ENCODE results near the gene OSBPL9. TPM values are rescaled to one million over a fixed set of nuclear protein-coding genes. Genes with fewer than 3 reads are reported as not detected.

OSBPL9 gene
- total and polyA plus RNA-seq, 9 of the 15 experiments (the other 6 are each of a cell fraction or from before 2014, with no cell fraction given): 43.9 to 217 (median 170) TPM

GRCh38 chr1:51690285-51690961 lies 73.5 kb downstream of the OSBPL9 start:
- in situ Hi-C loops (cut with MboI) (no loop called here), intact Hi-C loops (cut with micrococcal nuclease) (no loop called here)
- no peaks in the 10 kb centered on the region for H3K36me3 ChIP-seq (ENCODE audit: control insufficient read depth, insufficient read depth, low read length)
- H3K9ac ChIP-seq (ENCODE audit: insufficient read depth in 1 of 2, low read depth in 2 of 2, low read length in 2 of 2): no peak overlapping the region
- H3K4me1 ChIP-seq (replicated peaks in 1 of 2; ENCODE audit: control insufficient read depth in 2 of 2, insufficient read depth in 2 of 2, low read length in 2 of 2): peaks cover 2 to 9% of the 10 kb centered on the region in 2 experiments; a peak in 3 of 5 replicates
- 62% methylated on average over 3 of the region's 3 CpGs for WGBS (ENCODE audit: insufficient coverage, low coverage, missing lambda C conversion rate)
- H3K79me2 ChIP-seq (ENCODE audit: control insufficient read depth, insufficient read depth, low read length): 0 out of 3 replicates have a peak, but pooled peaks cover 3% of the 10 kb centered on the region
- peak; percentile 46 for ATAC-seq
- H3K27ac ChIP-seq (ENCODE audit: extremely low read depth, low read depth, low read length): no peak overlapping the region
- no peak overlapping the region for H3K4me2 ChIP-seq (ENCODE audit: insufficient read depth, low read length)
- H3K4me3 ChIP-seq: no peak overlapping the region
- CTCF ChIA-PET (ENCODE audit: low intra/inter-chr PET ratio): no interaction called here
- H3K9me1 ChIP-seq (ENCODE audit: control insufficient read depth, insufficient read depth, low read length): no peaks in the 10 kb centered on the region
- DNase-seq (ENCODE audit: extremely low read depth in 1 of 4, low spot score in 3 of 4): peak in 1 of 4 experiments; percentile 43
- H4K20me1 ChIP-seq (replicated peaks; ENCODE audit: control insufficient read depth, insufficient read depth, low read length): no peaks in the 10 kb centered on the region; the same call in 1 of the 2 replicates
- no TSS peak for BruUV-seq (replicated peaks)
- no peaks in the 10 kb centered on the region for H3K27me3 ChIP-seq (ENCODE audit: control insufficient read depth in 2 of 2, insufficient read depth in 2 of 2, low read length in 2 of 2)
- H2AFZ ChIP-seq (ENCODE audit: low read depth, low read length): no peak overlapping the region
- POLR2A ChIA-PET: interaction anchor here (0.6 to 5.0 kb wide), 6 partner anchors 9 to 124 kb away, joined by 3 to 20 read pairs (median 4); no protein-coding TSS in a partner anchor
- H3K9me3 ChIP-seq (replicated peaks; ENCODE audit: control insufficient read depth, insufficient read depth, low read depth, low read length): no peaks in the 10 kb centered on the region
- no peak for FAIRE-seq
- TF ChIP-seq ARID1B (IDR thresholded peaks at IDR 0.05) (peak; percentile 45; the same call in 1 of the 2 replicates), ZNF395 (CRISPR knock-in tag; IDR thresholded peaks at IDR 0.05) (no peak), SMARCA4 (IDR thresholded peaks at IDR 0.05) (peak; percentile 64; the same call in 1 of the 2 replicates), CEBPB (tag; IDR thresholded peaks at IDR 0.05) (peak; percentile 76), ZNF318 (IDR thresholded peaks at IDR 0.05; ENCODE audit: borderline replicate concordance in 1 of 2, low read depth in 1 of 2) (0 out of 4 replicates have a peak, but pooled peaks of 1 of the 2 experiments have one; percentile 53), STAG1 (CRISPR knock-in tag; IDR thresholded peaks at IDR 0.05; ENCODE audit: borderline replicate concordance) (no peak), SOX6 (IDR thresholded peaks at IDR 0.05) (peak; percentile 65), JUND (IDR thresholded peaks at IDR 0.05; ENCODE audit: borderline replicate concordance, low read depth, low read length) (peak; percentile 55; the same call in 1 of the 2 replicates), JUND (tag; IDR thresholded peaks at IDR 0.05; ENCODE audit: borderline replicate concordance, low read depth, low read length) (no peak; the same call in 2 of the 3 replicates), POLR2AphosphoS2 (IDR thresholded peaks at IDR 0.05; ENCODE audit: low read length) (no peak), FOXA3 (CRISPR knock-in tag; conservative IDR thresholded peaks at IDR 0.05 in 1 of 2, IDR thresholded peaks at IDR 0.05 in 1 of 2) (peak in 1 of 2 experiments; percentile 85; a peak in 2 of 4 replicates)
